Fibroblast of lung (primary cell): ENCODE results near the gene TMEM198.

Source experiments
- EZH2 ChIP-seq: IDR thresholded peaks from 2 replicates; pipeline ENCODE4 v1.5.1; 2012; ENCODE audit warnings: low read length, control low read depth, mild to moderate bottlenecking; ENCODE audit errors: missing control alignments
- TF ChIP-seq, protein P1 (sequence below), 2 donors: IDR thresholded peaks in 1 of 2; conservative IDR thresholded peaks in 1 of 2; 1 replicate in 1 of 2; 2 replicates in 1 of 2; pipeline ENCODE4 v1.5.1; 2011 to 2012; ENCODE audit warnings: low read length in 2 of 2, control low read depth in 1 of 2, inconsistent platforms in 1 of 2, low read depth in 1 of 2, mild to moderate bottlenecking in 1 of 2

DNA sequence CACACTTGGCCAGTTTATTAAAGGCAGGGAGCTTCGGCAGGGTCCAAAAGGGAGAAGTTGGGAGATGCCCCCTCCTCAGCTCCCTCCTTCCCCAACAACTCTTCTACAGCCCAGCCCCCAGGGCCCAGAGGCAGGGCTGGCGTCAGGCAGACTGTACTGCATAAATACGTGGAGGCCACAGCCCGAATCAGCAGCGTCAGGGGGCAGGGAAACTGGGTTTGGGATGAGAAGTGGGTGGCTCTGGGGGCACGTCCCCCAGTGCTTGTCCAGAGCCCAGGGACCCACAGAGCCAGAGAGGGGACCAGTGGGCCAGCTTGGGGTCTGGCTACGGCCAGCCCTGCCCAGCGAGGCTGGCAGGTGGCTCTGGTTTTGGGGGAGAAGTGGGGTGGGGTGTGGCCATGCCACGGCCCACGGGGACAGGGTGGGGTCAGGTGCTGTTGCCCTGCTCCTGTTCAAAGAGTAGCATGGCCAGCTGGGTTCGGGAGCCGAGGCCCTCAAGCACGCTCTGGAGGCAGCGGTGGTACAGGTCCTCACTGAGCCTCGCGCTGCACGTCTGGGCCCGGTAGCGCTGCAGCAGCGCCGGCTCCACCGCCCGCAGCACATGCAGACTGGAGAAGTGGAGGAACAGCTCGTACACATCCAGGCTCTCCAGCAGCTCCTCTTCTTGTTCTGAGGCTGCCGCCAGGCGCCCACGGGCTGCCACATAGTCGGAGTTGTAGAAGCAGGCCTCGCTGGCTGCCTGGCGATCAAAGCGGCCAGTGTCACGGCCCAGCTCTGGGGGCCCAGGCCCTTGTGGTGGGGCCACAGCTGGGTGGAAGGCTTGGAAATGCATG is 4.7 kb upstream of the TMEM198 start:
- TF ChIP-seq, protein P1, sequence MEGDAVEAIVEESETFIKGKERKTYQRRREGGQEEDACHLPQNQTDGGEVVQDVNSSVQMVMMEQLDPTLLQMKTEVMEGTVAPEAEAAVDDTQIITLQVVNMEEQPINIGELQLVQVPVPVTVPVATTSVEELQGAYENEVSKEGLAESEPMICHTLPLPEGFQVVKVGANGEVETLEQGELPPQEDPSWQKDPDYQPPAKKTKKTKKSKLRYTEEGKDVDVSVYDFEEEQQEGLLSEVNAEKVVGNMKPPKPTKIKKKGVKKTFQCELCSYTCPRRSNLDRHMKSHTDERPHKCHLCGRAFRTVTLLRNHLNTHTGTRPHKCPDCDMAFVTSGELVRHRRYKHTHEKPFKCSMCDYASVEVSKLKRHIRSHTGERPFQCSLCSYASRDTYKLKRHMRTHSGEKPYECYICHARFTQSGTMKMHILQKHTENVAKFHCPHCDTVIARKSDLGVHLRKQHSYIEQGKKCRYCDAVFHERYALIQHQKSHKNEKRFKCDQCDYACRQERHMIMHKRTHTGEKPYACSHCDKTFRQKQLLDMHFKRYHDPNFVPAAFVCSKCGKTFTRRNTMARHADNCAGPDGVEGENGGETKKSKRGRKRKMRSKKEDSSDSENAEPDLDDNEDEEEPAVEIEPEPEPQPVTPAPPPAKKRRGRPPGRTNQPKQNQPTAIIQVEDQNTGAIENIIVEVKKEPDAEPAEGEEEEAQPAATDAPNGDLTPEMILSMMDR (conservative IDR thresholded peaks at IDR 0.05 in 1 of 2, IDR thresholded peaks at IDR 0.05 in 1 of 2; ENCODE audit: low read depth in 1 of 2, low read length in 2 of 2) = no peak
- TF ChIP-seq EZH2 = no peak
